Fibroblast of lung (primary cell): Measurements from ENCODE around the gene RAPGEF5. TPM values are rescaled to one million over a fixed set of nuclear protein-coding genes. Genes with fewer than 3 reads are reported as not detected.

Source experiments
- DNase-seq, 2 donors: peaks; one replicate each; pipeline versions ENCODE4 v3.0.0 to v3.0.0-alpha.2; 2010; ENCODE audit warnings: low read depth in 2 of 2
- H2AFZ ChIP-seq: 2 replicates; pipeline ENCODE4 v1.5.1; 2012; ENCODE audit warnings: low read length, control low read depth, inconsistent platforms
- H3K27ac ChIP-seq: 2 replicates; pipeline ENCODE4 v1.5.1; 2011; ENCODE audit warnings: low read length, control low read depth; ENCODE audit not compliant: insufficient read depth
- H3K27me3 ChIP-seq: 2 replicates; pipeline ENCODE4 v1.5.1; 2011; ENCODE audit warnings: mild to moderate bottlenecking, low read length; ENCODE audit not compliant: control insufficient read depth, insufficient read depth
- H3K36me3 ChIP-seq: 2 replicates; pipeline ENCODE4 v1.5.1; 2011; ENCODE audit warnings: low read length; ENCODE audit not compliant: control insufficient read depth, insufficient read depth
- H3K4me1 ChIP-seq: 2 replicates; pipeline ENCODE4 v1.5.1; 2011; ENCODE audit warnings: low read length; ENCODE audit not compliant: control insufficient read depth, insufficient read depth; ENCODE audit errors: extremely low read depth
- H3K4me2 ChIP-seq: 2 replicates; pipeline ENCODE4 v1.5.1; 2011; ENCODE audit warnings: low read length, control low read depth; ENCODE audit not compliant: insufficient read depth; ENCODE audit errors: extremely low read depth
- H3K4me3 ChIP-seq, 4 experiments: fragments of 200-600 bp in 1 of 4; sonication (generic) in 1 of 4; replicated peaks in 1 of 4; 2 replicates each; pipeline ENCODE4 v1.5.1; 2011 to 2016; ENCODE audit warnings: low read length in 4 of 4, low read depth in 3 of 4, mild to moderate bottlenecking in 3 of 4, control low read depth in 2 of 4, inconsistent platforms in 1 of 4, mixed read lengths in 1 of 4; ENCODE audit not compliant: insufficient read depth in 1 of 4; ENCODE audit errors: control extremely low read depth in 1 of 4
- H3K79me2 ChIP-seq: 2 replicates; pipeline ENCODE4 v1.5.1; 2012; ENCODE audit warnings: mild to moderate bottlenecking, low read length, inconsistent platforms; ENCODE audit not compliant: control insufficient read depth, insufficient read depth
- H3K9ac ChIP-seq: 2 replicates; pipeline ENCODE4 v1.5.1; 2011; ENCODE audit warnings: mild to moderate bottlenecking, low read length, control low read depth; ENCODE audit not compliant: insufficient read depth
- H3K9me3 ChIP-seq: 2 replicates; pipeline ENCODE4 v1.5.1; 2012; ENCODE audit warnings: low read depth, low read length; ENCODE audit not compliant: control insufficient read depth, insufficient read depth
- H4K20me1 ChIP-seq: 2 replicates; pipeline ENCODE4 v1.5.1; 2011; ENCODE audit warnings: low read length; ENCODE audit not compliant: control insufficient read depth, insufficient read depth; ENCODE audit errors: extremely low read depth
- CTCF ChIP-seq, 2 donors: IDR thresholded peaks in 1 of 2; conservative IDR thresholded peaks in 1 of 2; 1 replicate in 1 of 2; 2 replicates in 1 of 2; pipeline ENCODE4 v1.5.1; 2011 to 2012; ENCODE audit warnings: low read length in 2 of 2, control low read depth in 1 of 2, inconsistent platforms in 1 of 2, low read depth in 1 of 2, mild to moderate bottlenecking in 1 of 2
- EZH2 ChIP-seq: IDR thresholded peaks from 2 replicates; pipeline ENCODE4 v1.5.1; 2012; ENCODE audit warnings: low read length, control low read depth, mild to moderate bottlenecking; ENCODE audit errors: missing control alignments
- polyA plus RNA-seq, 2 donors: library from polyadenylated mRNA; depleted of rRNA in 1 of 2; stranded (reverse) in 1 of 2; unstranded in 1 of 2; fragments of >200 nt; gene quantifications; 2 replicates each; pipeline ENCODE4 v1.2.1, GENCODE V29; 2011 to 2012; ENCODE audit warnings: missing spikeins in 1 of 2
- total RNA-seq: library from RNA; depleted of rRNA; stranded (reverse); fragments of >200 nt; gene quantifications from 2 replicates; pipeline ENCODE4 v1.2.1, GENCODE V29; 2014

The RAPGEF5 gene
- total and polyA plus RNA-seq, 2 donors (not counting 1 experiment from before 2014, with no cell fraction given): 1.4 to 1.5 TPM

- Histone ChIP-seq H2AFZ (no peak overlapping the region), H3K9me3 (no peaks in the 10 kb centered on the region), H4K20me1 (no peaks in the 10 kb centered on the region), H3K36me3 (no peaks in the 10 kb centered on the region), H3K4me3 (peak overlapping the region in 2 of 4 experiments; percentile 22), H3K79me2 (no peaks in the 10 kb centered on the region), H3K4me2 (no peak overlapping the region), H3K27me3 (peaks cover 15% of the 10 kb centered on the region), H3K9ac (no peak overlapping the region), H3K4me1 (no peaks in the 10 kb centered on the region), H3K27ac (no peak overlapping the region)
- no peak for TF ChIP-seq EZH2
- TF ChIP-seq CTCF (conservative IDR thresholded peaks at IDR 0.05 in 1 of 2, IDR thresholded peaks at IDR 0.05 in 1 of 2; ENCODE audit: low read depth in 1 of 2, low read length in 2 of 2): no peak
- peak; percentile 5 to 71 for DNase-seq
These were observed 589 bp upstream of the RAPGEF5 start for GRCh38 chr7:22357311-22358175.

- Histone ChIP-seq H2AFZ (no peak overlapping the region), H3K79me2 (no peaks in the 10 kb centered on the region), H3K4me1 (no peaks in the 10 kb centered on the region), H3K27me3 (peaks cover 15% of the 10 kb centered on the region), H3K27ac (no peak overlapping the region), H3K9me3 (no peaks in the 10 kb centered on the region), H3K4me3 (peak overlapping the region in 1 of 4 experiments; percentile 25), H3K4me2 (no peak overlapping the region), H4K20me1 (no peaks in the 10 kb centered on the region), H3K36me3 (no peaks in the 10 kb centered on the region), H3K9ac (no peak overlapping the region)
- TF ChIP-seq CTCF (conservative IDR thresholded peaks at IDR 0.05 in 1 of 2, IDR thresholded peaks at IDR 0.05 in 1 of 2; ENCODE audit: low read depth in 1 of 2, low read length in 2 of 2) (no peak), EZH2 (peak; percentile 51)
- no peak for DNase-seq
These were observed 803 bp downstream of the RAPGEF5 start for GRCh38 chr7:22356010-22356691.

DNA sequence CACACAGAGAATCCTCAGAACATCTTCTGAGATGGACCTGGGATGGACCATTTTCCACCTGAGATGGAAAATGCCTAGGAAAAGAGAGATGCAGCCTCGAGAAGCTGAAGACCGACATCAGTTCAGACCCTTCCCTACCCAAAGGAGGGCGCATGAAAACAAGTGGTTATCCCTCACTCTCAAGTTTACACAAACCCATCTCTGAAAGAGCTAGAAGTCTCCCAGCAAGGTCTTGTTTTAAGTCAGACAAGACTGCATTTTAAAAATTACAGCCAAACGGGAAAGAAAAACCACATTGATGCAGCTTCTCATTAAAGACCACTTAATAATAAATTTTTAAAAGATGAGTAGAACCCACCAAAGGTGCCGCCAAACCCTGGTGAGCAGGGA is 1.3 kb downstream of the RAPGEF5 start:
- TF ChIP-seq CTCF (conservative IDR thresholded peaks at IDR 0.05 in 1 of 2, IDR thresholded peaks at IDR 0.05 in 1 of 2; ENCODE audit: low read depth in 1 of 2, low read length in 2 of 2): no peak
- TF ChIP-seq EZH2: no peak
- no peaks in the 10 kb centered on the region for H3K9me3 ChIP-seq
- H3K9ac ChIP-seq: no peak overlapping the region
- no peaks in the 10 kb centered on the region for H3K4me1 ChIP-seq
- DNase-seq: no peak
- H3K4me3 ChIP-seq: no peak overlapping the region
- no peak overlapping the region for H3K27ac ChIP-seq
- H3K79me2 ChIP-seq: no peaks in the 10 kb centered on the region
- peaks cover 15% of the 10 kb centered on the region for H3K27me3 ChIP-seq
- H3K36me3 ChIP-seq: no peaks in the 10 kb centered on the region
- H2AFZ ChIP-seq: no peak overlapping the region
- H3K4me2 ChIP-seq: no peak overlapping the region
- H4K20me1 ChIP-seq: no peaks in the 10 kb centered on the region
